Putamen (tissue), 1 donor: ENCODE measurements around the gene RNF208.
"Not testable (repeated sequence)": the region's sequence is repeated elsewhere in the genome, so short reads cannot be mapped to it uniquely, and the experiment has no call there.

Experiments used
- DNase-seq: peaks from one replicate; pipeline ENCODE4 v3.0.0-alpha.2; 2016; ENCODE audit warnings: low spot score

RNF208 gene

GRCh38 chr9:137222190-137223077 lies at the start of gene RNF208:
RNF208 (minus strand) TSS chr9:137222240; CDS start chr9:137221212, 1,028 bp downstream.
- DNase-seq = no peak

- no peak for DNase-seq
These were observed 49.6 kb upstream of the RNF208 start for GRCh38 chr9:137271696-137272076.

- no peak for DNase-seq
These were observed 49.1 kb upstream of the RNF208 start for GRCh38 chr9:137270929-137271695.

GRCh38 chr9:137269231-137269772 lies 47.3 kb upstream of the RNF208 start:
- DNase-seq = no peak

GRCh38 chr9:137268538-137269201 lies 46.6 kb upstream of the RNF208 start:
- no peak for DNase-seq

GRCh38 chr9:137267933-137268355 lies 45.9 kb upstream of the RNF208 start:
- DNase-seq = no peak

GRCh38 chr9:137266585-137267453 lies 44.8 kb upstream of the RNF208 start:
- DNase-seq = no peak

- DNase-seq = no peak
These were observed 44.1 kb upstream of the RNF208 start for GRCh38 chr9:137266162-137266527.

- DNase-seq = no peak
These were observed 43.6 kb upstream of the RNF208 start for GRCh38 chr9:137265496-137266161.

- DNase-seq = no peak
These were observed 42.0 kb upstream of the RNF208 start for GRCh38 chr9:137264067-137264466.

- no peak for DNase-seq
These were observed 41.5 kb upstream of the RNF208 start for GRCh38 chr9:137263506-137263905.

- DNase-seq = no peak
These were observed 40.9 kb upstream of the RNF208 start for GRCh38 chr9:137262909-137263285.

GRCh38 chr9:137262173-137262908 lies 40.3 kb upstream of the RNF208 start:
- not testable (repeated sequence) for DNase-seq

GRCh38 chr9:137256856-137257255 lies 34.8 kb upstream of the RNF208 start:
- no peak for DNase-seq

- DNase-seq = no peak
These were observed 34.3 kb upstream of the RNF208 start for GRCh38 chr9:137256362-137256761.

GRCh38 chr9:137255448-137256114 lies 33.5 kb upstream of the RNF208 start:
- DNase-seq = no peak

GRCh38 chr9:137254624-137255447 lies 32.8 kb upstream of the RNF208 start, which contains the start of gene NELFB:
NELFB (plus strand) TSS chr9:137255327.
- DNase-seq = peak; percentile 91
